Measurements from ENCODE around the gene DYRK3. TPM values are rescaled to one million over a fixed set of nuclear protein-coding genes. Genes with fewer than 3 reads are reported as not detected.

DYRK3 gene
- total RNA-seq, 1 donor from 2014 or later: 3.2 TPM

- Mint-ChIP-seq H3K4me1 (ENCODE audit: unreplicated experiment) (peaks cover 9% of the 10 kb centered on the region), H3K27ac (ENCODE audit: unreplicated experiment) (no peak overlapping the region), H3K4me3 (ENCODE audit: unreplicated experiment) (no peak overlapping the region), H3K27me3 (ENCODE audit: unreplicated experiment) (peaks cover 1% of the 10 kb centered on the region), H3K9me3 (ENCODE audit: unreplicated experiment) (no peaks in the 10 kb centered on the region), H3K36me3 (ENCODE audit: low read depth, unreplicated experiment) (no peaks in the 10 kb centered on the region)
- no peak for TF ChIP-seq CTCF (IDR thresholded peaks at IDR 0.05; ENCODE audit: unreplicated experiment)
- DNase-seq (ENCODE audit: low spot score): no peak
These were observed 18.6 kb downstream of the DYRK3 start for GRCh38 chr1:206653715-206654459.

- no peaks in the 10 kb centered on the region for H3K36me3 Mint-ChIP-seq (ENCODE audit: low read depth, unreplicated experiment)
- no peaks in the 10 kb centered on the region for H3K9me3 Mint-ChIP-seq (ENCODE audit: unreplicated experiment)
- H3K27ac Mint-ChIP-seq (ENCODE audit: unreplicated experiment): no peak overlapping the region
- no peak for DNase-seq (ENCODE audit: low spot score)
- TF ChIP-seq CTCF (IDR thresholded peaks at IDR 0.05; ENCODE audit: unreplicated experiment): no peak
- no peak overlapping the region for H3K4me3 Mint-ChIP-seq (ENCODE audit: unreplicated experiment)
- peaks cover 6% of the 10 kb centered on the region for H3K4me1 Mint-ChIP-seq (ENCODE audit: unreplicated experiment)
- H3K27me3 Mint-ChIP-seq (ENCODE audit: unreplicated experiment): peaks cover 1% of the 10 kb centered on the region
These were observed 19.5 kb downstream of the DYRK3 start for GRCh38 chr1:206654828-206655227.

GRCh38 chr1:206655471-206655882, 20.1 kb downstream of the DYRK3 start:
- H3K27me3 Mint-ChIP-seq (ENCODE audit: unreplicated experiment): peaks cover 1% of the 10 kb centered on the region
- H3K9me3 Mint-ChIP-seq (ENCODE audit: unreplicated experiment): no peaks in the 10 kb centered on the region
- no peak for DNase-seq (ENCODE audit: low spot score)
- H3K27ac Mint-ChIP-seq (ENCODE audit: unreplicated experiment): no peak overlapping the region
- H3K36me3 Mint-ChIP-seq (ENCODE audit: low read depth, unreplicated experiment): no peaks in the 10 kb centered on the region
- H3K4me3 Mint-ChIP-seq (ENCODE audit: unreplicated experiment): no peak overlapping the region
- peaks cover 3% of the 10 kb centered on the region for H3K4me1 Mint-ChIP-seq (ENCODE audit: unreplicated experiment)
- TF ChIP-seq CTCF (IDR thresholded peaks at IDR 0.05; ENCODE audit: unreplicated experiment): no peak

GRCh38 chr1:206656936-206657335, 21.6 kb downstream of the DYRK3 start:
- H3K27me3 Mint-ChIP-seq (ENCODE audit: unreplicated experiment): peaks cover 1% of the 10 kb centered on the region
- no peak for TF ChIP-seq CTCF (IDR thresholded peaks at IDR 0.05; ENCODE audit: unreplicated experiment)
- H3K36me3 Mint-ChIP-seq (ENCODE audit: low read depth, unreplicated experiment): no peaks in the 10 kb centered on the region
- H3K27ac Mint-ChIP-seq (ENCODE audit: unreplicated experiment): no peak overlapping the region
- peaks cover 3% of the 10 kb centered on the region for H3K4me1 Mint-ChIP-seq (ENCODE audit: unreplicated experiment)
- no peaks in the 10 kb centered on the region for H3K9me3 Mint-ChIP-seq (ENCODE audit: unreplicated experiment)
- H3K4me3 Mint-ChIP-seq (ENCODE audit: unreplicated experiment): no peak overlapping the region
- DNase-seq (ENCODE audit: low spot score): no peak

- peaks cover 3% of the 10 kb centered on the region for H3K4me1 Mint-ChIP-seq (ENCODE audit: unreplicated experiment)
- no peak for DNase-seq (ENCODE audit: low spot score)
- no peak overlapping the region for H3K4me3 Mint-ChIP-seq (ENCODE audit: unreplicated experiment)
- peaks cover 1% of the 10 kb centered on the region for H3K27me3 Mint-ChIP-seq (ENCODE audit: unreplicated experiment)
- no peak overlapping the region for H3K27ac Mint-ChIP-seq (ENCODE audit: unreplicated experiment)
- H3K36me3 Mint-ChIP-seq (ENCODE audit: low read depth, unreplicated experiment): no peaks in the 10 kb centered on the region
- no peaks in the 10 kb centered on the region for H3K9me3 Mint-ChIP-seq (ENCODE audit: unreplicated experiment)
- TF ChIP-seq CTCF (IDR thresholded peaks at IDR 0.05; ENCODE audit: unreplicated experiment): no peak
These were observed 22.4 kb downstream of the DYRK3 start for GRCh38 chr1:206657751-206658150.

Measured in endothelial cell (in vitro differentiated cells).